Keratinocyte (primary cell): ENCODE results near the gene DIO3. TPM values are rescaled to one million over a fixed set of nuclear protein-coding genes. Genes with fewer than 3 reads are reported as not detected.

Experiments used
- DNase-seq: peaks from one replicate; pipeline ENCODE4 v3.0.0-alpha.2; 2011; ENCODE audit warnings: low read depth, missing footprints, low spot score
- FAIRE-seq: peaks from 2 replicates; lab custom pipeline; 2011; peaks lifted over from hg19 to GRCh38; lab: Jason Lieb, UNC
- H2AFZ ChIP-seq: 2 replicates; pipeline ENCODE4 v1.6.0; 2012; ENCODE audit warnings: low read length, control low read depth, inconsistent platforms; ENCODE audit not compliant: control insufficient read depth
- H3K27ac ChIP-seq: 2 replicates; pipeline ENCODE4 v1.5.1; 2011; ENCODE audit warnings: low read length; ENCODE audit not compliant: control insufficient read depth, insufficient read depth
- H3K27me3 ChIP-seq: 3 replicates; pipeline ENCODE4 v1.6.0; 2011; ENCODE audit warnings: low read length; ENCODE audit not compliant: control insufficient read depth, insufficient read depth; ENCODE audit errors: extremely low read depth
- H3K36me3 ChIP-seq, 2 experiments: 2 replicates in 1 of 2; 3 replicates in 1 of 2; pipeline ENCODE4 v1.5.1; 2011; ENCODE audit warnings: low read length in 2 of 2, mild to moderate bottlenecking in 1 of 2; ENCODE audit not compliant: control insufficient read depth in 2 of 2, insufficient read depth in 2 of 2; ENCODE audit errors: extremely low read depth in 1 of 2
- H3K4me1 ChIP-seq: 3 replicates; pipeline ENCODE4 v1.5.1; 2011; ENCODE audit warnings: low read length; ENCODE audit not compliant: control insufficient read depth, insufficient read depth; ENCODE audit errors: extremely low read depth
- H3K4me2 ChIP-seq: 3 replicates; pipeline ENCODE4 v1.6.0; 2011; ENCODE audit warnings: low read depth, low read length; ENCODE audit not compliant: control insufficient read depth, insufficient read depth; ENCODE audit errors: extremely low read depth
- H3K4me3 ChIP-seq, 3 experiments: fragments of 200-600 bp in 1 of 3; sonication (generic) in 1 of 3; 2 replicates in 2 of 3; 3 replicates in 1 of 3; pipeline ENCODE4 v1.5.1; 2011 to 2016; ENCODE audit warnings: low read length in 3 of 3, mild to moderate bottlenecking in 3 of 3, control low read depth in 2 of 3, inconsistent platforms in 1 of 3, low read depth in 1 of 3, mixed read lengths in 1 of 3, mixed run types in 1 of 3, moderate library complexity in 1 of 3; ENCODE audit not compliant: control insufficient read depth in 2 of 3, insufficient read depth in 2 of 3; ENCODE audit errors: extremely low read depth in 1 of 3
- H3K79me2 ChIP-seq: 2 replicates; pipeline ENCODE4 v1.6.0; 2012; ENCODE audit warnings: low read length; ENCODE audit not compliant: control insufficient read depth, insufficient read depth
- H3K9ac ChIP-seq: 3 replicates; pipeline ENCODE4 v1.6.0; 2011; ENCODE audit warnings: low read length; ENCODE audit not compliant: control insufficient read depth, insufficient read depth; ENCODE audit errors: extremely low read depth
- H3K9me1 ChIP-seq: 3 replicates; pipeline ENCODE4 v1.6.0; 2011; ENCODE audit warnings: low read length; ENCODE audit not compliant: control insufficient read depth, insufficient read depth; ENCODE audit errors: extremely low read depth
- H3K9me3 ChIP-seq: 2 replicates; pipeline ENCODE4 v1.5.1; 2012; ENCODE audit warnings: low read depth, low read length; ENCODE audit not compliant: control insufficient read depth
- H4K20me1 ChIP-seq: 3 replicates; pipeline ENCODE4 v1.6.0; 2011; ENCODE audit warnings: low read length; ENCODE audit not compliant: control insufficient read depth, insufficient read depth; ENCODE audit errors: extremely low read depth
- EZH2 ChIP-seq: IDR thresholded peaks from one replicate; pipeline ENCODE4 v1.6.1; 2012; ENCODE audit warnings: inconsistent platforms, mild to moderate bottlenecking, low read length, moderate library complexity
- dilution Hi-C: fragments of 300-500 bp; cut with MboI; formaldehyde crosslinking; loops from one replicate; pipeline ENCODE4 v1.7.0; 2020; ENCODE audit warnings: low sequenced_read_pairs; ENCODE audit not compliant: extremely low pct_ligation_motif_present
- polyA plus RNA-seq, 5 experiments: library from polyadenylated mRNA; depleted of rRNA in 3 of 5; stranded (reverse) in 3 of 5; stranded (forward) in 1 of 5; unstranded in 1 of 5; fragments of >200 nt; gene quantifications; 1 replicate in 1 of 5; 2 replicates in 3 of 5; 3 replicates in 1 of 5; pipeline versions ENCODE4 v1.2.1 to v1.2.3, GENCODE V29; 2011 to 2012; ENCODE audit warnings: missing spikeins in 2 of 5, low read depth in 1 of 5, low replicate concordance in 1 of 5
- TF ChIP-seq, protein P1 (sequence below), 3 experiments: IDR thresholded peaks in 1 of 3; conservative IDR thresholded peaks in 1 of 3; optimal IDR thresholded peaks in 1 of 3; 2 replicates in 2 of 3; 3 replicates in 1 of 3; pipeline versions ENCODE3 to v1.5.1; 2011; ENCODE audit warnings: low read length in 3 of 3, mild to moderate bottlenecking in 3 of 3, moderate library complexity in 2 of 3, control low read depth in 1 of 3, inconsistent platforms in 1 of 3; ENCODE audit not compliant: insufficient read depth in 2 of 3; ENCODE audit errors: extremely low read depth in 1 of 3

Gene DIO3
- polyA plus RNA-seq, 1 donor (not counting 4 experiments of a cell fraction or from before 2014, with no cell fraction given) = not detected

DNA sequence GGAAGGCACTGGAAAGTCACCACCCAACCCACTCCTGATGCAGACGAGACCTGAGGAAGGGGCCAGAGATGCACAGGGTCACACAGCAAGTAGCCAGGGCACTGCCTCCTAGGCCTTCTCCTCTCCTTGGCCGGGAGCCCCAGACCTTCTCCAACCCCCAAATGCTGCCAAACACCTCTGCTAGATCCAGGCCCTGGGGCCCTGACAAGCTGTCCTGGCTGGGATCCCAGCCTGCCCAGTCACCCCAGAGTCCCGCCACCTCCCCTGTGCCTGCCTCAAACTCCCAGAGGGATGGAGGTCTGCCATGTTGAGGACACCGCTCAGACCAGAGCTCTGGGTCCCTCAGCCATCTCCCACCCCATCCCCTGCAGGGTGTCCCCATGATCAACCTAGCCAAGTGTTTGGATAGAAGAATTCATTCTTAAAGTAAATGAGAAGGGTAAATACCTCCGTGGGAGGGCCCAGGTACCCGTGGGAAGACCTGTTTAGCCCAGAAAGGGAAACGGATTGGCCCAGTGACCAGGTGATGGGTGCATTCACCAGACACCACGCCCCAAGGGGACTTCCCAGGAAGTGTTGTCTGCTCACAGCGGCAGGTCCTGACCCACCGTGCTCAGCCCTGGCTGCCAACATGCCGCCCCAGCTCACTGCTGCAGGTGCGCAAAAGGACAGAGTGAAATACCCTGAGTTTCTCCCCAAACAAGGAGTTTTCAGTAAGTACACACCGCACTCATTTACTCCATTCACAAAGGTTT is 4.6 kb upstream of the DIO3 start:
- Histone ChIP-seq H2AFZ (no peak overlapping the region), H3K79me2 (no peaks in the 10 kb centered on the region), H3K9me1 (no peaks in the 10 kb centered on the region), H4K20me1 (no peaks in the 10 kb centered on the region), H3K4me1 (no peaks in the 10 kb centered on the region), H3K4me3 (no peak overlapping the region), H3K4me2 (no peak overlapping the region), H3K9ac (no peak overlapping the region), H3K9me3 (peaks cover 5% of the 10 kb centered on the region), H3K36me3 (no peaks in the 10 kb centered on the region), H3K27me3 (peaks cover 54% of the 10 kb centered on the region), H3K27ac (no peak overlapping the region)
- peak; percentile 29 for TF ChIP-seq EZH2
- TF ChIP-seq, protein P1, sequence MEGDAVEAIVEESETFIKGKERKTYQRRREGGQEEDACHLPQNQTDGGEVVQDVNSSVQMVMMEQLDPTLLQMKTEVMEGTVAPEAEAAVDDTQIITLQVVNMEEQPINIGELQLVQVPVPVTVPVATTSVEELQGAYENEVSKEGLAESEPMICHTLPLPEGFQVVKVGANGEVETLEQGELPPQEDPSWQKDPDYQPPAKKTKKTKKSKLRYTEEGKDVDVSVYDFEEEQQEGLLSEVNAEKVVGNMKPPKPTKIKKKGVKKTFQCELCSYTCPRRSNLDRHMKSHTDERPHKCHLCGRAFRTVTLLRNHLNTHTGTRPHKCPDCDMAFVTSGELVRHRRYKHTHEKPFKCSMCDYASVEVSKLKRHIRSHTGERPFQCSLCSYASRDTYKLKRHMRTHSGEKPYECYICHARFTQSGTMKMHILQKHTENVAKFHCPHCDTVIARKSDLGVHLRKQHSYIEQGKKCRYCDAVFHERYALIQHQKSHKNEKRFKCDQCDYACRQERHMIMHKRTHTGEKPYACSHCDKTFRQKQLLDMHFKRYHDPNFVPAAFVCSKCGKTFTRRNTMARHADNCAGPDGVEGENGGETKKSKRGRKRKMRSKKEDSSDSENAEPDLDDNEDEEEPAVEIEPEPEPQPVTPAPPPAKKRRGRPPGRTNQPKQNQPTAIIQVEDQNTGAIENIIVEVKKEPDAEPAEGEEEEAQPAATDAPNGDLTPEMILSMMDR (optimal IDR thresholded peaks at IDR 0.05 in 1 of 3, IDR thresholded peaks at IDR 0.05 in 1 of 3, conservative IDR thresholded peaks at IDR 0.05 in 1 of 3; ENCODE audit: extremely low read depth in 1 of 3, insufficient read depth in 2 of 3, low read length in 3 of 3) = no peak
- dilution Hi-C loops = no loop called here
- DNase-seq = no peak
- FAIRE-seq = no peak

DNA sequence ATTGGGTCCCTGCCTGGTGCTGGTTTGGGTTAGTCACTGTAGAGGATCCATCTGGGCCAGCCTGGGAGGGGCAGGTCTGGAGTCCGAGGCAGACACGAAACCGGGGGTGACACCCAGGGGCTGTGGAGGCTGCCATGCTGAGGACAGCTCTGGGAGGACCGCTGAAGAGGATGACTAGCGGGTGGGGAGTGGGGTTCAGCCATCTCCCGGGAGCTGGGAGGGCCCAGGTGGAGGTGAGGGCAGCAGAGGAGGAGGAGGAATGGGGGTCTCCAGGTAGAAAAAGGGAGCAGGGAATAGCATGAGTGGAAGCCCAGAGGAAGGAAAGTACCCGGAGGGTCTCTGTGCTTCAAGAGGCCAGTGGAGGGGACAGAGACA is 4.0 kb upstream of the DIO3 start:
- peak; percentile 25 for TF ChIP-seq EZH2
- TF ChIP-seq, protein P1 (optimal IDR thresholded peaks at IDR 0.05 in 1 of 3, IDR thresholded peaks at IDR 0.05 in 1 of 3, conservative IDR thresholded peaks at IDR 0.05 in 1 of 3; ENCODE audit: extremely low read depth in 1 of 3, insufficient read depth in 2 of 3, low read length in 3 of 3) = no peak
- no peak overlapping the region for H2AFZ ChIP-seq
- peaks cover 10% of the 10 kb centered on the region for H3K9me3 ChIP-seq
- H3K4me1 ChIP-seq = no peaks in the 10 kb centered on the region
- peaks cover 60% of the 10 kb centered on the region for H3K27me3 ChIP-seq
- no peaks in the 10 kb centered on the region for H3K36me3 ChIP-seq
- no peak overlapping the region for H3K4me3 ChIP-seq
- dilution Hi-C loops = no loop called here
- H3K9me1 ChIP-seq = no peaks in the 10 kb centered on the region
- H3K79me2 ChIP-seq = no peaks in the 10 kb centered on the region
- DNase-seq (no peak), FAIRE-seq (no peak)
- no peak overlapping the region for H3K27ac ChIP-seq
- H3K4me2 ChIP-seq = no peak overlapping the region
- H3K9ac ChIP-seq = no peak overlapping the region
- H4K20me1 ChIP-seq = no peaks in the 10 kb centered on the region
